Esophagus squamous epithelium (tissue), 5 donors: ENCODE measurements around the gene DIABLO. TPM values are rescaled to one million over a fixed set of nuclear protein-coding genes. Genes with fewer than 3 reads are reported as not detected.

ENCODE experiments used
- DNase-seq: peaks from one replicate; lab custom pipeline; 2025; lab: John Stamatoyannopoulos, UW
- H3K27ac ChIP-seq, 4 donors: fragments of 200-600 bp; sonication (generic); one replicate each; pipeline ENCODE4 v1.5.1; 2016 to 2019; ENCODE audit warnings: mild to moderate bottlenecking in 1 of 4
- H3K27me3 ChIP-seq, 4 donors: fragments of 200-600 bp; sonication (generic); 1 replicate in 3 of 4; 2 replicates in 1 of 4; pipeline versions ENCODE4 v1.5.1 to v1.6.0; 2017 to 2021; ENCODE audit warnings: antibody characterized with exemption in 1 of 4
- H3K36me3 ChIP-seq, 3 donors: fragments of 200-600 bp; sonication (generic); one replicate each; pipeline ENCODE4 v1.5.1; 2016 to 2019
- H3K4me1 ChIP-seq, 3 donors: fragments of 200-600 bp; sonication (generic); one replicate each; pipeline ENCODE4 v1.5.1; 2017 to 2019
- H3K4me3 ChIP-seq, 4 donors: fragments of 200-600 bp; sonication (generic); 1 replicate in 3 of 4; 2 replicates in 1 of 4; pipeline ENCODE4 v1.5.1; 2016 to 2019; ENCODE audit warnings: mild to moderate bottlenecking in 2 of 4, moderate library complexity in 1 of 4
- H3K9me3 ChIP-seq, 3 donors: fragments of 200-600 bp; sonication (generic); one replicate each; pipeline ENCODE4 v1.5.1; 2016 to 2019
- POLR2A ChIP-seq, 4 donors: fragments of 450-650 bp; IDR thresholded peaks; one replicate each; pipeline ENCODE4 v1.6.1; 2017; ENCODE audit warnings: antibody characterized with exemption in 4 of 4, mild to moderate bottlenecking in 4 of 4, moderate library complexity in 3 of 4
- WGBS, 2 donors: methylation state at CpG; one replicate each; pipeline ENCODE4 v1.1.5; 2018; 5-methylcytosine and 5-hydroxymethylcytosine counted together
- intact Hi-C: fragments of 100-400 bp; cut with DNase I; formaldehyde crosslinking; loops from one replicate; pipeline ENCODE4 v1.15.0; 2022
- total RNA-seq, 4 donors: library from RNA; depleted of rRNA; stranded (reverse); fragments of >200 nt; gene quantifications; one replicate each; pipeline ENCODE4 v1.1.0, GENCODE V29; 2016
- TF ChIP-seq, protein P1 (sequence below), 6 experiments: fragments of 450-650 bp in 4 of 6; fragments of 200-600 bp in 2 of 6; sonication (generic) in 2 of 6; IDR thresholded peaks; one replicate each; pipeline ENCODE4 v1.5.1; 2016 to 2019; ENCODE audit warnings: antibody characterized with exemption in 6 of 6, mild to moderate bottlenecking in 4 of 6, moderate library complexity in 4 of 6
- donor health status: DM: yes; HTN: yes; CAD: no.

DIABLO gene
- total RNA-seq, 4 donors from 2014 or later, result 21.6 to 50.0 (median 41.3) TPM

DNA sequence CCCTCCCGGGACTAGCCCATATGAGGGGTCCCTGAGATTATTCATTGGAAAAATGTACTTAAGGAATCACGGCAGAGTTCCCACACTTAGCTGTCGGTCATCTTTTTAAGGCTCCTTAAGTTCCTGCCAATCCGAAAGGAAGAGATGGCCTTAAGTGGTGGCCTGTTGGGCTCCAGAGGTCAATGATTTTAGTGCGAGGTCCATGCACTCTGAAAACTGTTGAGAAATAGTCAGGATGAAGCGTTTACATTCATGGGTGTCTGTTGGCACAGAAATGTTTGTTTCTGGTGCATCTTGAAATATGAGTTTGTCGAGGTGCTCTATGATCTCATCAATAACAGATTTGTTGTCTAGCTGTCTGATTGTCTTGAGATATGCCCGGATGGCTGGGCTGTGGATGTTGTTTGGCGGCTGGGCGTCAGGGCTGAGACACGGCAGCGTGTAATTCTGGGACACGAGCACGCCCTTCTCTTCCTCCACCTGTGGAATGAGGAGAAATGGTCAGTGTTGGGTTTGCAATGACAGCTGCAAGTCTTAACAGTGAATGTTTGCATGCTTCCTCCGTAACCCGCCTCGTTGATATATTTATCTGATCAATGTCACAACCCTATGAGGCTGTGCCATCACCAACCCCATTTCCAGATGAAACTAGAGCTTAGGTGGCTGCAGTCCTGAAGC, 53.5 kb downstream of the DIABLO start:
- Histone ChIP-seq H3K27ac (no peak overlapping the region), H3K27me3 (peaks cover 0 to 9% (median 0%) of the 10 kb centered on the region in 4 donors), H3K4me1 (no peaks in the 10 kb centered on the region), H3K9me3 (no peaks in the 10 kb centered on the region), H3K36me3 (no peaks in the 10 kb centered on the region), H3K4me3 (no peak overlapping the region)
- no peak for DNase-seq
- intact Hi-C loops, result no loop called here
- TF ChIP-seq, protein P1, sequence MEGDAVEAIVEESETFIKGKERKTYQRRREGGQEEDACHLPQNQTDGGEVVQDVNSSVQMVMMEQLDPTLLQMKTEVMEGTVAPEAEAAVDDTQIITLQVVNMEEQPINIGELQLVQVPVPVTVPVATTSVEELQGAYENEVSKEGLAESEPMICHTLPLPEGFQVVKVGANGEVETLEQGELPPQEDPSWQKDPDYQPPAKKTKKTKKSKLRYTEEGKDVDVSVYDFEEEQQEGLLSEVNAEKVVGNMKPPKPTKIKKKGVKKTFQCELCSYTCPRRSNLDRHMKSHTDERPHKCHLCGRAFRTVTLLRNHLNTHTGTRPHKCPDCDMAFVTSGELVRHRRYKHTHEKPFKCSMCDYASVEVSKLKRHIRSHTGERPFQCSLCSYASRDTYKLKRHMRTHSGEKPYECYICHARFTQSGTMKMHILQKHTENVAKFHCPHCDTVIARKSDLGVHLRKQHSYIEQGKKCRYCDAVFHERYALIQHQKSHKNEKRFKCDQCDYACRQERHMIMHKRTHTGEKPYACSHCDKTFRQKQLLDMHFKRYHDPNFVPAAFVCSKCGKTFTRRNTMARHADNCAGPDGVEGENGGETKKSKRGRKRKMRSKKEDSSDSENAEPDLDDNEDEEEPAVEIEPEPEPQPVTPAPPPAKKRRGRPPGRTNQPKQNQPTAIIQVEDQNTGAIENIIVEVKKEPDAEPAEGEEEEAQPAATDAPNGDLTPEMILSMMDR (IDR thresholded peaks at IDR 0.05), result no peak
- TF ChIP-seq POLR2A (IDR thresholded peaks at IDR 0.05), result no peak
- 71 to 74% methylated on average over 14 to 17 of the region's 17 CpGs for WGBS, 2 donors

DNA sequence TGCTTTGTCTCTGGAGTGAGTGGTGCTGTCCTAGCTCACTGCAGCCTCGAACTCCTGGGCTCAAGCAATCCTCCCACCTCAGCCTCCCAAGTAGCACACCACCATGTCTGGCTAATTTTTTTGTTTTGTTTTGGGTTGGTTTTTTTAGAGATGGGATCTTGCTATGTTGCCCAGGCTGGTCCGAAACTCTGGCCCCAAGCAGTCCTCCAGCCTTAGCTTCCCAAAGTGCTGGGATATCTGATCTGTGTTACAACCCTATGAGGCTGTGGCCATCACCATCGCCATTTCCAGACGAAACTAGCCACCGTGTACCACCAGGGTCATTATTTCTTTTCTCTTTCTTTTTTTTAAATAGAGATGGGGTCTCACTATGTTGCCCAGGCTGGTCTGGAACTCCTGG, 54.5 kb downstream of the DIABLO start:
- intact Hi-C loops, result no loop called here
- 82 to 87% methylated on average over 5 of the region's 5 CpGs for WGBS, 2 donors
- Histone ChIP-seq H3K4me1 (no peaks in the 10 kb centered on the region), H3K36me3 (no peaks in the 10 kb centered on the region), H3K4me3 (no peak overlapping the region), H3K9me3 (no peaks in the 10 kb centered on the region), H3K27ac (no peak overlapping the region), H3K27me3 (peaks cover 0 to 9% (median 0%) of the 10 kb centered on the region in 4 donors)
- TF ChIP-seq, protein P1 (IDR thresholded peaks at IDR 0.05), result no peak
- TF ChIP-seq POLR2A (IDR thresholded peaks at IDR 0.05), result no peak
- no peak for DNase-seq

DNA sequence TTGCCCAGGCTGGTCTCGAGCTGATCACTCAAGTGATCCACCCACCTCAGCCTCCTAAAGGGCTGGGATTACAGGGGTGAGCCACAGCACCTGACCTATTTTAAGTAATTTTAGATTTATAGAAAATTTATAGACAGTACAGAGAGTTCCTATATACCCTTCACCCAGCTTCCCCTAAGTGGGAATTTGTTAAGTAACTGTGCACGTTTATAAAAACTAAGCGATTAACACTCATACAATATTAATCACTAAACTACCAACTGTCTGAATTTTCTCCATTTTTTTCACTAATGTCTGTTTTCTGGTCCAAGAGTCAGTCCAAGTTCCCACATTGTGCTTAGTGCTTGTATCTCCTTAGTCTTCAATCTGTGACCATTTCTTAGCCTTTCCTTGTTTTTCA, 57.4 kb downstream of the DIABLO start:
- H3K4me1 ChIP-seq, result no peaks in the 10 kb centered on the region
- TF ChIP-seq, protein P1 (IDR thresholded peaks at IDR 0.05), result no peak
- TF ChIP-seq POLR2A (IDR thresholded peaks at IDR 0.05), result no peak
- DNase-seq, result no peak
- intact Hi-C loops, result no loop called here
- H3K9me3 ChIP-seq, result no peaks in the 10 kb centered on the region
- no peaks in the 10 kb centered on the region for H3K36me3 ChIP-seq
- H3K27me3 ChIP-seq, result peaks cover 0 to 17% (median 0%) of the 10 kb centered on the region in 4 donors
- WGBS, 2 donors, result 84 to 89% methylated on average over 3 of the region's 3 CpGs
- no peak overlapping the region for H3K4me3 ChIP-seq
- no peak overlapping the region for H3K27ac ChIP-seq

DNA sequence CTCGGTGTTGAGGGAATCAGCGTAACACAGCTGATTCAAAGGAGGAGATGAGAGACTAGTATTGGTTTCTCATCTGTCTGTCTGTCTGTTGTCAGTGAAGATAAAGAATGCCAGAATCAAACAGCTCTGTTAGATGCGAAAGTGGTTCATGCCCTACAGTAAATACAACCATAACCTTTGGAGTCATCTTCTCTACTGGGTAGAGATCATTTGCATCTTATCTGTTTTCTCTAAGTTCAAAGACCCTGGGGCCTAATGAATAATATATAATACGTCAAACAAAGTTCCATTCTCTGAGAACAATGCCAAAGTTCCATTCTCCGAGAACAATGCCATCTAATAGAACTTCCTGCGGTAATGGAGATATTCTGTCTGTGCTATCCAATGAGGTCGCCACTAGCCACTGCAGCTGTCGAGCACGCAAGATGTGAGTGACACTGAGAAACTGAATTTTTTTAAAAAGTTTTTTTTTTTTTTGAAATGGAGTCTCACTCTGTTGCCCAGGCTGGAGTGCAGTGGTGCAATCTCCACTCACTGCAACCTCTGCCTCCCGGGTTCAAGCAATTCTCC, 58.4 kb downstream of the DIABLO start:
- intact Hi-C loops, result no loop called here
- Histone ChIP-seq H3K27ac (no peak overlapping the region), H3K9me3 (no peaks in the 10 kb centered on the region), H3K4me1 (no peaks in the 10 kb centered on the region), H3K36me3 (no peaks in the 10 kb centered on the region), H3K27me3 (peaks cover 0 to 17% (median 0%) of the 10 kb centered on the region in 4 donors), H3K4me3 (no peak overlapping the region)
- WGBS, 2 donors, result 80 to 86% methylated on average over 9 to 10 of the region's 10 CpGs
- TF ChIP-seq, protein P1 (IDR thresholded peaks at IDR 0.05), result no peak
- TF ChIP-seq POLR2A (IDR thresholded peaks at IDR 0.05), result no peak
- no peak for DNase-seq
